ENCODE measurements around the gene SULF2. TPM values are rescaled to one million over a fixed set of nuclear protein-coding genes. Genes with fewer than 3 reads are reported as not detected.

Gene SULF2
- total RNA-seq, 4 donors from 2014 or later = 16.5 to 49.4 (median 31.1) TPM

DNA sequence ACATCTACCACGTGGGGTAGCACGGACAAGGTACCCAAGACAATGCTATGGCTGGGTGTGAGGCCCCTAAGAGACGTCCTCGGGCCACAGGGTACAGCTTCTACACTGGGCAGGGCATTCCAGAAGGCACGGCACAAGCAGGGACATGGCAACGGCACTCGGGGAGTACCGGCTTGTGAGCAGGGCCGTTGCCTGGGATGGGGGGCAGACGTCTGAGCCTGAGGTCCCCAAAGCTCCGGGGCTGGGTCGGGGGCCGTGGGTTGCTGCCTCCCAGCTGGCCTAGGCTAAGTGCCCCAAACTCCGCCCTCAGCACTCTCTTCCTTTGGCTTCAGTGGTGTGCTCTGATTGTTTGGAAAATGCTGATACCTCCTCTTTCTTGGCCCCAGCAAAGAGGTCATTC, 110.6 kb downstream of the SULF2 start:
- TF ChIP-seq CTCF (IDR thresholded peaks at IDR 0.05; ENCODE audit: low read depth) = no peak

DNA sequence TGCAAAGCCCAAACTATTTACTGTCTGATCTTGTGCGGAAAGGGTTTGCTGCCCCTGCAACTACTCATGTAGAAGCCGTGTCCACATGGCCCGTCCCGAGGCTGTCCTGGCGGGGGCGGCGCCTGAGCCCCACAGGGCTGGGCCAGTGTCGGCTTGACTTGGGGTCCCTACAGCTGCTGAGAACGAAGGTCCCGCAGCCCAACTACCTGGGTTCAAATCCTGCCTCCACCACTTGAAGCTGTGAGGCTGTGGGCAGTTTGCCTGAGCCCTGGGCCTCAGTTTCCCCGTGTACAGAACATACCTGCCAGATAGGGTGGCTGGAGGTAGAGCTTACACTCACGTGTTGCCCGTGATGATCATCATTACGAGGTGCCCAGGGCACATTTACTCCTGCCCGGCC, 111.1 kb downstream of the SULF2 start:
- no peak for TF ChIP-seq CTCF (IDR thresholded peaks at IDR 0.05; ENCODE audit: low read depth)

DNA sequence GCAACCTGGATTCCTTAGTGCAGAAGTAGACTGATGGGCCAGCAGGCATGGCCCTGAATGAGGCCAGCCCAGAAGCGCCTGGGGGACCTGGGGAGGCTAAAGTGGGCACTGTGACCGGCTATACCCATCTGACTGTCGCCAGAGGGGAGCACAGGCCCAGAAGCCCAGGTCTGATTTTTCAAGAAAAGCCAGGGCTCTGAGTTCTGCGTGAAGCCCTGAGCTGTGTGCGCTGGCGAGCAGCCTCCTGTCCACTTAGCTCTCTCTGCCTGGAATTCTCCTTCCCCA, 111.7 kb downstream of the SULF2 start:
- TF ChIP-seq CTCF (IDR thresholded peaks at IDR 0.05; ENCODE audit: low read depth) = no peak

DNA sequence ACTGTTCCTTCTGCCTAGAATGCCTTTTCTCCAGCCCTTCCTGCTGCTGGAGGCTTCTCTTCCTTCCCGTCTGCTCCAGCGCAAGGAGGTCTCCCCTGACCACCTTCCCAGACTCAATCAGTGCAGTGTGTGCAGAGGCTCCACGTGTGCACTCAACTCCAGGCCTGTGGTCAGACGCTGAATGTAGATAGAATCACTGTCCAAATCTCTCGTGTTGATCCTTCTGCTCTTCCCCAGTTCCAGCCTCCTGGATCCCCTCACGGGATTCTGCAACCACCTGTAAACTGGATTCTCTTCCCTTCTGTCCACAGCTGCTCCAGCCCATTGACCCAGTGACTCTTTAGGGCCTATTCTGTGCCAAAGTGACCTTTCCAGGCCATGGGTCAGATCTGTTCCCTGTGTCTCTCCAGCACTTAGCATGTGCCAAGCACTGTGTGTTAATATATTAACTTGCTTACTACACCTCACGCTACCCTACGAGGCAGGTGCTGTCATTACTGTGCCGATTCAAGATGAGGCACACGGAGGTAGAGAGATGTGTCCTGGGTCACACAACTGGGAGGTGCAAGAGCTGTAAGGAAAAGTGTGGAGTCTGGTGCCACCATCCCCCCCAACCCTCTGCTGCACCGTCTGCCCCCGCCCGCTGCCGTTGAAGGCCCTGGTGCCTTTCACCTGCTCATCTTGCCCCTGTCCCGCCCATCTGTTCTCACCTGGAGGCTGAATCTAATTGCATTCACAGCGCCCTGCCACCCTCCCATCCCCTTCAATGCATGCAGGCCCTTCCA, 112.2 kb downstream of the SULF2 start:
- no peak for TF ChIP-seq CTCF (IDR thresholded peaks at IDR 0.05; ENCODE audit: low read depth)

- no peak for TF ChIP-seq CTCF (IDR thresholded peaks at IDR 0.05; ENCODE audit: low read depth)
These were observed 113.1 kb downstream of the SULF2 start for GRCh38 chr20:47672166-47672565.

DNA sequence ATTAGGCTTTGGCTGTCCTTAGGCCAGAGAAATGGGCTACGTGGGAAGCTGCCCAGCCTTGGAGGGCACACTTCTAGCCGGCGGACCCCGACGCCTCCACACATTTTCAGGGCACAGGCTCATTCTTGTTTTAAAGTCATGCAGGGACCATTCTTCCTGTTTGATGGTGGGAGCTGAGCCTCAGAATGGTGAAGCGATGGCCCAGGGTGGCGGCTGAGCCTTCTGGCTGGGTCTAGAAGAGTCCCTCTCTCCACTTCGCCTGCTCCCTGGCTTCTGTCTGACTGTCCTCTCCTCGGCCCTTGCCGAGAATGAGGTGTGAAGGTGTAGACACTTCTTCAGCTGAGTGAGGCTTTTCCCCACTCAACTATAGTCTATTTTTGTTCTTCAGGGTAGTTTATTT, 114.4 kb downstream of the SULF2 start:
- no peak for TF ChIP-seq CTCF (IDR thresholded peaks at IDR 0.05; ENCODE audit: low read depth)

DNA sequence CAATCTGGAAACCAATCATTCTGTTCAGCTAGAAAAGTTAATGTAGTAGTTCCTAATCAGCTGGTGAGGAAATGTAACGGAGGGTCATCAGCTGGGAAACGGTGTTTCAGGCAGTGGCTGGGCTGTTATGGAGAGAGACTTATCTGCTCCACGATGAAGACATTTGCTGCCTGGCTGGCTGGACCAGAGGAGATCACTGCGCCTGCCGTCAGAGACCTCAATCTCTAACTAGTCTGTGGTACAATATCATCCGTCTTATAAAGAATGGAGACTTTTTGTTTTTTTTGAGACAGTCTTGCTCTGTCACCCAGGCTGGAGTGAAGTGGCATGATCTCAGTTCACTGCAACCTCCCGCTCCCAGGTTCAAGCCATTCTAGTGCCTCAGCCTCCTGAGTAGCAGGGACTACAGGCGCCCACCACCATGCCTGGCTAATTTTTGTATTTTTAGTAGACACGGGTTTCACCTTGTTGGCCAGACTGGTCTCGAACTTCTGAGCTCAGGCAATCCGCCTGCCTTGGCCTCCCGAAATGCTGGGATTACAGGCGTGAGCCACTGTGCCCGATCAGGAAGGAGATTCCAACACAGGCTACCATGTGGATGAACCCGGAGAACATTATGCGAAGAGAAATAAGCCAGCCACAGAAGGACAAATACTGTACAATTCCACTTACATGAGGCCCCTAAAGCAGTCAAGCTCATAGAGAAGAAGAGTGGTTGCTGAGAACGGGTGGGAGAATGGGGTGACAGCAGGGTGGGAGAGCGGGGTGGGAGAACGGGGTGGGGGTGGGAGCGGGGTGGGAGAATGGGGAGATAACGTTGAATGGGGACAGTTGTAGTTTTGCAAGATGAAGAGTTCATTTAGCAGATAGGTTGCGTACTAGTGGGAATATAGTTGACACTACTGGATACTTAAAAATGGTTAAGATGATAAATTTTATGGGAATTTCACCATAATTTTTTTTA, 115.1 kb downstream of the SULF2 start:
- no peak for TF ChIP-seq CTCF (IDR thresholded peaks at IDR 0.05; ENCODE audit: low read depth)

All from subcutaneous adipose tissue (tissue), 4 donors.